DND-41 (cell line): ENCODE results near the gene PRIM2.
"Not testable (repeated sequence)": the region's sequence is repeated elsewhere in the genome, so short reads cannot be mapped to it uniquely, and the experiment has no call there.

Source experiments
- EZH2 ChIP-seq: IDR thresholded peaks from 3 replicates; pipeline ENCODE4 v1.6.1; 2012; ENCODE audit warnings: borderline replicate concordance, low read depth, mild to moderate bottlenecking, moderate library complexity, low read length, inconsistent platforms; ENCODE audit not compliant: severe bottlenecking
- TF ChIP-seq, protein P1 (sequence below): IDR thresholded peaks from 2 replicates; pipeline ENCODE4 v1.5.1; 2012; ENCODE audit warnings: borderline replicate concordance, low read length, moderate library complexity, mild to moderate bottlenecking; ENCODE audit not compliant: poor library complexity, severe bottlenecking; ENCODE audit errors: extremely low read depth

DNA sequence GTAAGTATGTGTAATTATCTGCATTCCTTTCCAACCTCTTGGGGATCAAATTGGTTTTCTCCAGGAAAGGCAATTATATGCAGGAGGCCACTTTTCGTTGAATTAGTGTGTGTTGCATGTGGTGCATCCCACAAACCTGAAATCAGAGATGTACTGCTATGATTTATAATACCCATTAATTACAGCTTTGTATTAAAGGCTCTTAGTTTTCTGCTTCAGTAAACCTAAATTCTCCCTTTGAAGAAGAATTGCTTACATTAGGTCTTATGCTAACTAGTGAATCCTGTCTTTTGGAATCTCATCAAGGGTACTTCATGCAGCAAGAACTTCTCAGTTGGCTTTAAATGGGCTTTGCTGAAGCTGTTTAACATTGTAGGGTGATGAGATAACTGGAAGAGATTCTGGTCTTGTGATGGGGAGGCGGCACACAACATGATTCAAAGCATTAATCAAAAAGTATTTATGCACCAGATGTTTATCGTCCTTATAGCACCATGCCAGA lies 155.5 kb downstream of the PRIM2 start:
- TF ChIP-seq, protein P1, sequence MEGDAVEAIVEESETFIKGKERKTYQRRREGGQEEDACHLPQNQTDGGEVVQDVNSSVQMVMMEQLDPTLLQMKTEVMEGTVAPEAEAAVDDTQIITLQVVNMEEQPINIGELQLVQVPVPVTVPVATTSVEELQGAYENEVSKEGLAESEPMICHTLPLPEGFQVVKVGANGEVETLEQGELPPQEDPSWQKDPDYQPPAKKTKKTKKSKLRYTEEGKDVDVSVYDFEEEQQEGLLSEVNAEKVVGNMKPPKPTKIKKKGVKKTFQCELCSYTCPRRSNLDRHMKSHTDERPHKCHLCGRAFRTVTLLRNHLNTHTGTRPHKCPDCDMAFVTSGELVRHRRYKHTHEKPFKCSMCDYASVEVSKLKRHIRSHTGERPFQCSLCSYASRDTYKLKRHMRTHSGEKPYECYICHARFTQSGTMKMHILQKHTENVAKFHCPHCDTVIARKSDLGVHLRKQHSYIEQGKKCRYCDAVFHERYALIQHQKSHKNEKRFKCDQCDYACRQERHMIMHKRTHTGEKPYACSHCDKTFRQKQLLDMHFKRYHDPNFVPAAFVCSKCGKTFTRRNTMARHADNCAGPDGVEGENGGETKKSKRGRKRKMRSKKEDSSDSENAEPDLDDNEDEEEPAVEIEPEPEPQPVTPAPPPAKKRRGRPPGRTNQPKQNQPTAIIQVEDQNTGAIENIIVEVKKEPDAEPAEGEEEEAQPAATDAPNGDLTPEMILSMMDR = not testable (repeated sequence)
- not testable (repeated sequence) for TF ChIP-seq EZH2
